Pancreas (tissue), 10 donors: ENCODE data around the gene CTNNA2. TPM values are rescaled to one million over a fixed set of nuclear protein-coding genes. Genes with fewer than 3 reads are reported as not detected.

Experiments
- ATAC-seq, 4 donors: fragments of 200-7000 bp; cut with Tn5 transposase; one replicate each; pipeline versions ENCODE4 v1.8.0 to v1.9.1; 2020; ENCODE audit warnings: mild to moderate bottlenecking in 4 of 4, moderate library complexity in 4 of 4
- DNase-seq, 6 donors: peaks; one replicate each; pipeline ENCODE4 v3.0.0-alpha.2; 2020
- FAIRE-seq: peaks from 2 replicates; lab custom pipeline; 2012; peaks lifted over from hg19 to GRCh38; lab: Jason Lieb, UNC
- H3K27ac ChIP-seq, 4 donors: fragments of 200-600 bp; sonication (generic); 1 replicate in 3 of 4; 2 replicates in 1 of 4; pipeline versions ENCODE4 v1.5.0 to v1.8.0; 2020
- H3K27me3 ChIP-seq, 4 donors: fragments of 200-600 bp; one replicate each; pipeline ENCODE4 v1.8.0; 2021
- H3K36me3 ChIP-seq, 3 donors: fragments of 200-600 bp; sonication (generic) in 1 of 3; one replicate each; pipeline versions ENCODE4 v1.5.0 to v1.8.0; 2020 to 2021
- H3K4me1 ChIP-seq, 3 donors: fragments of 200-600 bp; one replicate each; pipeline ENCODE4 v1.8.0; 2021
- H3K4me3 ChIP-seq, 4 donors: fragments of 200-600 bp; sonication (generic) in 2 of 4; one replicate each; pipeline versions ENCODE4 v1.5.0 to v1.8.0; 2020 to 2021
- H3K9me3 ChIP-seq, 4 donors: fragments of 200-600 bp; one replicate each; pipeline ENCODE4 v1.8.0; 2021
- CTCF ChIP-seq, 4 donors: fragments of 200-600 bp; sonication (generic) in 3 of 4; IDR thresholded peaks; one replicate each; pipeline versions ENCODE4 v1.5.0 to v1.8.0; 2021; ENCODE audit warnings: antibody characterized with exemption in 4 of 4
- WGBS, 2 donors: extraction: QIAGEN DNeasy Blood & Tissue Kit; methylation state at CpG; one replicate each; pipeline ENCODE4 v1.1.7; 2013; 5-methylcytosine and 5-hydroxymethylcytosine counted together
- intact Hi-C, 3 donors: fragments of 100-400 bp; cut with DNase I; formaldehyde crosslinking; loops; one replicate each; pipeline versions ENCODE4 v1.11.1 to v1.14.2; 2022
- polyA plus RNA-seq, 2 donors: library from polyadenylated mRNA; stranded (reverse); fragments of 200-250 nt; gene quantifications; one replicate each; pipeline ENCODE4 v1.2.3, GENCODE V29; 2013
- total RNA-seq, 6 donors: library from RNA; stranded (reverse); fragmentation: NEBNext Ultra II Directional in 4 of 6; extraction: Animal tissue kit (Norgen Biotek cat#: 25700) in 4 of 6; gene quantifications; one replicate each; pipeline versions ENCODE4 v1.2.1 to v1.2.4, GENCODE V29; 2021 to 2023
- donor health status: healthy with polysubstance abuse.
- donor health status: DM: no; HTN: no; CAD: no; lungs with moderate emphysema.
- donor health status: DM: no; HTN: no; CAD: no.
- donor health status: control.
- donor health status: control.
- donor health status: Bipolar disorder and iron deficiency.
- donor health status: DM: yes; HTN: yes; CAD: no.
- donor health status: DM: no; HTN: no; CAD: no.
- donor health status: DM: no; HTN: no; CAD: no.
- donor health status: DM: yes; HTN: yes; CAD: no.

CTNNA2 gene
- total and polyA plus RNA-seq, 8 donors: 0.25 to 12.1 (median 2.1) TPM

DNA sequence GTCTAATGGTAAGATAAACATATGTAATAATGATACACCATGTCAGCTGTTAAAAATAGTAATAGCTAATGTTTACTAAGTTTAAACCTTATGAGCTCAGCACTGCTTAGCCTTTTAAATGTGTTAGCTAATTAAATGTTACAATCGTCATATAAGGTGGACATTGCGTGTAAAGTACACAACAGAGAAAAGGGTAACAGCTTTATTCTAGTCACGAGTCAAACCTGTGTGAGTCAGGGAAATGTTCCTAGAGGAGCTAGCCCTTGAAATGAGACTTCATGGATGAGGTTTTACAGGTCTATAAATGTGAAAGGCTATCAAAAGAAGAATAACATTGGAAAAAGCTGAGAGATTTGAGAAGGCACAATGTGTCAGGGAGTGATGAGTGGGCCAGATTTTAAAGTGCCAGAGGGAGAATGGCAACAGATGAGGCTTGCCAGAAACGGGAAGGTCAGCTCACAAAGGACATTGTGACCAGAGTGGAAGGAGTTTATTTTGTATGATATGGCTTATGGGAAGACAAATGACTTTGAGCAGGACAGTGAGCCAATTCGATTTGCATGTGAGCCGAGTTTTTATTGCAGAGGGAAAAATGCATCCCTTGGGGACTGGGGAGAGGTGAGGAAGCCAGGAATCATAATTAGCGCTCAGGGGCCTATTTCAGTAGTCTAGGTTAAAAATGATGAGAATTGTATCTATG, 276.3 kb downstream of the CTNNA2 start:
- no peak overlapping the region for H3K4me3 ChIP-seq
- H3K27me3 ChIP-seq: no peaks in the 10 kb centered on the region
- intact Hi-C loops: no loop called here
- H3K27ac ChIP-seq: no peak overlapping the region
- H3K4me1 ChIP-seq: peaks cover 0 to 4% (median 0%) of the 10 kb centered on the region in 3 donors
- no peaks in the 10 kb centered on the region for H3K9me3 ChIP-seq
- ATAC-seq: peak in 1 of 4 donors; percentile 66
- DNase-seq: no peak
- H3K36me3 ChIP-seq: no peaks in the 10 kb centered on the region
- no peak for TF ChIP-seq CTCF (IDR thresholded peaks at IDR 0.05)
- FAIRE-seq: no peak
- 70 to 76% methylated on average over 7 of the region's 7 CpGs for WGBS, 2 donors

- WGBS, 2 donors: 78 to 82% methylated on average over 3 of the region's 3 CpGs
- H3K27me3 ChIP-seq: no peaks in the 10 kb centered on the region
- no peak for ATAC-seq
- TF ChIP-seq CTCF (IDR thresholded peaks at IDR 0.05): no peak
- peaks cover 0 to 4% (median 0%) of the 10 kb centered on the region in 3 donors for H3K4me1 ChIP-seq
- no peaks in the 10 kb centered on the region for H3K36me3 ChIP-seq
- intact Hi-C loops: no loop called here
- H3K27ac ChIP-seq: no peak overlapping the region
- no peaks in the 10 kb centered on the region for H3K9me3 ChIP-seq
- no peak for FAIRE-seq
- DNase-seq: no peak
- H3K4me3 ChIP-seq: no peak overlapping the region
Observed at GRCh38 chr2:79789811-79790210, 277.0 kb downstream of the CTNNA2 start.

GRCh38 chr2:79792090-79792489, 279.2 kb downstream of the CTNNA2 start:
- Histone ChIP-seq H3K27ac (no peak overlapping the region), H3K4me1 (peaks cover 0 to 4% (median 0%) of the 10 kb centered on the region in 3 donors), H3K36me3 (no peaks in the 10 kb centered on the region), H3K4me3 (no peak overlapping the region), H3K27me3 (no peaks in the 10 kb centered on the region), H3K9me3 (no peaks in the 10 kb centered on the region)
- 15 to 30% methylated on average over 1 of the region's 1 CpG for WGBS, 2 donors
- intact Hi-C loops: no loop called here
- peak; percentile 50 to 94 (median 70) for ATAC-seq
- FAIRE-seq: no peak
- TF ChIP-seq CTCF (IDR thresholded peaks at IDR 0.05): no peak
- DNase-seq: no peak

DNA sequence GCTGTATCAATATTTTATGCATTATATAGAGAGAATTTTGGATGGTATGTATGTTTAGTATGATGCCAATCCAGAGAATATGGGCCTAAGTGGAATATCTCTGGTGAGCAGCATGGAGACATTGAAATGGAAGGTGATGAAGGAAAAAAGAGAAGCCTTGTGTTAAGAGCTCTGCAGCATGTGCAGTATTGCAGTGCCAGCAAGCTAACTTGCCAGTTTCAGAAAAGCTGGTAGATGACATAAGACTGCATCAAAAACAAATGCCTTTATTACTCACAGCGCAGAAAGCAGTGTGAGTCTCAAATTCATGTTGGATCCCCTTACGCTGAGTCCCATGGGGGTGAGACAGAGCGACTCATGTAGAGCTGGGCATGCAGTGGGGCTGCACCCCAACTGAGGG, 280.2 kb downstream of the CTNNA2 start:
- no peak for DNase-seq
- no peak for ATAC-seq
- intact Hi-C loops: no loop called here
- no peaks in the 10 kb centered on the region for H3K9me3 ChIP-seq
- H3K4me3 ChIP-seq: no peak overlapping the region
- FAIRE-seq: no peak
- TF ChIP-seq CTCF (IDR thresholded peaks at IDR 0.05): no peak
- no peaks in the 10 kb centered on the region for H3K27me3 ChIP-seq
- 97 to 98% methylated on average over 3 of the region's 3 CpGs for WGBS, 2 donors
- H3K27ac ChIP-seq: no peak overlapping the region
- H3K36me3 ChIP-seq: no peaks in the 10 kb centered on the region
- H3K4me1 ChIP-seq: peaks cover 0 to 4% (median 0%) of the 10 kb centered on the region in 3 donors

GRCh38 chr2:79796641-79797040, 283.8 kb downstream of the CTNNA2 start:
- H3K27ac ChIP-seq: no peak overlapping the region
- WGBS, 2 donors: 74 to 86% methylated on average over 2 of the region's 2 CpGs
- no peaks in the 10 kb centered on the region for H3K9me3 ChIP-seq
- intact Hi-C loops: no loop called here
- H3K36me3 ChIP-seq: no peaks in the 10 kb centered on the region
- peaks cover 0 to 4% (median 0%) of the 10 kb centered on the region in 3 donors for H3K4me1 ChIP-seq
- H3K27me3 ChIP-seq: no peaks in the 10 kb centered on the region
- no peak overlapping the region for H3K4me3 ChIP-seq
- no peak for FAIRE-seq
- no peak for TF ChIP-seq CTCF (IDR thresholded peaks at IDR 0.05)
- ATAC-seq: no peak
- DNase-seq: no peak
